ENCODE results near the gene FIS1.
"Not testable (repeated sequence)": the region's sequence is repeated elsewhere in the genome, so short reads cannot be mapped to it uniquely, and the experiment has no call there.

The FIS1 gene

DNA sequence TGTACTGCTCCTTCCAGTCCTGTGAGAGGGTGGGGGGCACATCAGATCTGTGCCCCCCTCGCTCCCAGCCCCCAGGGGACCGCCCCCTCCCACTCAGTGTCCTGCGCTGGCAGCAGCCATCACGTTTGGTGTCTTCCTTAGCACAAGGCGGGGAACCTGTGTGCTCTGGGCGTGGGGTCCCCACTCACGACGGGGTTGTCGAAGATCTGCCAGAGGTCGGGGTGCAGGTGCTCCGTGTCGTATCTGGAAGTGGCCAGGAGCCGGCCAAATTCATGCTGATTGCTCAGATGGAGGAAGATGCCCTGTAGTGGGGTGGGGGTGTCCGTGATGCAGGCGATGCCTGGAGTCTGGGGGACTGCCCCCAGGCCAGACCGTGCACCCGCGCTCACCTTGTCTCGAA, 34.7 kb downstream of the FIS1 start:
- Mint-ChIP-seq H3K4me1 (ENCODE audit: low read depth) (no peaks in the 10 kb centered on the region), H3K9me3 (no peaks in the 10 kb centered on the region), H3K4me3 (no peak overlapping the region), H3K27me3 (ENCODE audit: low read depth) (no peaks in the 10 kb centered on the region), H3K36me3 (ENCODE audit: low read depth) (peaks cover 17% of the 10 kb centered on the region), H3K27ac (no peak overlapping the region)

DNA sequence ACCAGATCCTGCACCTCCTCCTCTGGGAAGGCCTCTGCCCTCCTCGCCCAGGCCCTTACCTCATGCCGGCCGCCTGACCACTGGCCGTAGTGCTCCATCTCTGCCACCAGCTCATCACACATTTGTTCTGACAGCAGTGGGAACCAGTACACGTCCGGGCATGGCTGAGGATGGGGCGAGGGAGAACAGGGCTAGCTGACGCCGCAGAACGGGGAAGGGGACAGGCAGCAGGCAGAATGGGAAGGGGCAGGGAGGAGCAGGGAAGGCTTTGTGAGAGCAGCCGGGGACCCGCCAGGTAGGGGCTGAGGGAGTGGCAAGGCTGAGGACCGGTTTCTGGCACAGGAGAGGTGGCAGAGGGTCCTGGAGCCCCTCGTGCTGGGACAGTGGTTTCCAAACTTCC, 36.1 kb downstream of the FIS1 start:
- no peak overlapping the region for H3K4me3 Mint-ChIP-seq
- H3K27me3 Mint-ChIP-seq (ENCODE audit: low read depth): peaks cover 6% of the 10 kb centered on the region
- peaks cover 13% of the 10 kb centered on the region for H3K36me3 Mint-ChIP-seq (ENCODE audit: low read depth)
- H3K9me3 Mint-ChIP-seq: no peaks in the 10 kb centered on the region
- peaks cover under 1% of the 10 kb centered on the region for H3K4me1 Mint-ChIP-seq (ENCODE audit: low read depth)
- H3K27ac Mint-ChIP-seq: no peak overlapping the region

DNA sequence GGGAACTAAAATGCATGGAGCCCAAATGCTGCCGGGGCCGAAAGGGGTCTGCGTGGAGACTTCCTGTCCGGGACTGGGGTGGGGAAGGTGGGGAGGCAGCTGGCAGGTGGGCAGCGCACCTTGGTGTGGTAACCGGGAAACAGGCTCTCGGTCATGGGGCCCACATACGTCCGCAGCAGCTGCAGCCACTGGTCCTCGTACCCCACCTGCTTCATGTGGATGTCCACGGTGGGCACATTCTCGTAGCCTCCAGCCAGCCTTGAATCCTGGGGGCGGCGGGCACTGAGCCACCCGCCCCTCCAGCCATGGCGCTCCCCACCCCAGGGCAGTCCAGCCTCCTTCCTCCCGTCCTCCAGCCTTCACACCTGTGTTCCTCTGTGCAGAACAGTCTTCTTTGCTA, 37.4 kb downstream of the FIS1 start:
- peaks cover 13% of the 10 kb centered on the region for H3K36me3 Mint-ChIP-seq (ENCODE audit: low read depth)
- peaks cover 18% of the 10 kb centered on the region for H3K27me3 Mint-ChIP-seq (ENCODE audit: low read depth)
- peaks cover 2% of the 10 kb centered on the region for H3K4me1 Mint-ChIP-seq (ENCODE audit: low read depth)
- H3K4me3 Mint-ChIP-seq: no peak overlapping the region
- H3K27ac Mint-ChIP-seq: no peak overlapping the region
- no peaks in the 10 kb centered on the region for H3K9me3 Mint-ChIP-seq

DNA sequence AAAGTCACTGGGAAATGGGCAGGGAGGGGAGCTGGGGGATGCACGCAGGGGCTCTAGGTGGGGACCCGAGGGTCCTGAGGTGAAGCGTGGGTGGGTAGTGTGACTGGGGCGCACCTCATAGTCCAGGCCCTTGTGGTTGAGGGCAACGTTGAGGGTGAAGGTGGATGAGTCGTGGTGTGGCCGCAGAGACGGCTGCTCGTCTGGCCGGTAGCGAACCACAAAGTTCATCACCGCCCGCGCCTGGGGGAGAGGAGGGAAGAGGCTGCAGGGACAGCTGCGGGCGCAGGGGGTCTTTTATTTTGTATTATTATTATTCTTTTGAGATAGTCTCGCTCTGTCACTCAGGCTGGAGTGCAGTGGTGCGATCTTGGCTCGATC, 38.2 kb downstream of the FIS1 start:
- Mint-ChIP-seq H3K4me1 (ENCODE audit: low read depth) (peaks cover 2% of the 10 kb centered on the region), H3K27me3 (ENCODE audit: low read depth) (peaks cover 21% of the 10 kb centered on the region), H3K4me3 (no peak overlapping the region), H3K9me3 (no peaks in the 10 kb centered on the region), H3K27ac (no peak overlapping the region), H3K36me3 (ENCODE audit: low read depth) (peaks cover 13% of the 10 kb centered on the region)

DNA sequence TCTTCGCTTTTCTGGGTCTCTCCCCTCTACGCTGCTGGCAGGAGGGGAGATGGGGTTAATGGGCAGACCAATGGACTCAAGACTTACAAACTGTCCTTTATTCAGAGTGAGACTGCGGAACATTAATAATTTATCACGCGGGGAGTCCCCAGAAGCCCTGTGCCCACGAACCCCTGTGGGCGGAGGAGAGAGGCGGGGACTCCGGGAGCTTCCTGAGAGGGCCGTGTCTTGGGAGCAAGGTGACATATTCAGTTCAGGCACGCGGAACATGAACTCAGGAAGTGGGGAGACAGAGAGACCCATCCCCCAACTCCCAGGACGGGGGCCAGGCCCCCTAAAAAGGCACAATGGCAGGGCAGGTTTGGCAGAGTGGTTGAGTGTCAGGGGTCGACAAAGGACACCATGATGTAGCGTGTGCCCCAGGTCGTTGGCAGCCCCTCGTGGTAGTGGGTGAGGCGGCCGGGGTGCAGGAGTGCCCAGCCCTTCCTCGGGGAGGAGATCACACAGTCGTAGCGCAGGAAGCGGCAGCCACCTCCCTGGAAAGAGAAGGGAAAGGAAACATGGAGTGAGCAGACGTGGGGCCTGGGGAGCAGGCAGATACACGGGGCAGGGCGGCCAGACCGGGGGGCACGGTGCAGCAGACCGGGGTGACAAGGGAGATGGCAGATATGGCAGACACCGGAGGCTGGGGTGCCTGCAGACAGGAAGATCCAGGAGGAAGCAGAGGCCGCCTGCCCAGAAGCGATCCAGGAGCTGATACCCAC, 38.8 kb downstream of the FIS1 start:
- Mint-ChIP-seq H3K9me3 (no peaks in the 10 kb centered on the region), H3K36me3 (ENCODE audit: low read depth) (peaks cover 13% of the 10 kb centered on the region), H3K4me3 (no peak overlapping the region), H3K27ac (no peak overlapping the region), H3K27me3 (ENCODE audit: low read depth) (peaks cover 27% of the 10 kb centered on the region), H3K4me1 (ENCODE audit: low read depth) (peaks cover 2% of the 10 kb centered on the region)

DNA sequence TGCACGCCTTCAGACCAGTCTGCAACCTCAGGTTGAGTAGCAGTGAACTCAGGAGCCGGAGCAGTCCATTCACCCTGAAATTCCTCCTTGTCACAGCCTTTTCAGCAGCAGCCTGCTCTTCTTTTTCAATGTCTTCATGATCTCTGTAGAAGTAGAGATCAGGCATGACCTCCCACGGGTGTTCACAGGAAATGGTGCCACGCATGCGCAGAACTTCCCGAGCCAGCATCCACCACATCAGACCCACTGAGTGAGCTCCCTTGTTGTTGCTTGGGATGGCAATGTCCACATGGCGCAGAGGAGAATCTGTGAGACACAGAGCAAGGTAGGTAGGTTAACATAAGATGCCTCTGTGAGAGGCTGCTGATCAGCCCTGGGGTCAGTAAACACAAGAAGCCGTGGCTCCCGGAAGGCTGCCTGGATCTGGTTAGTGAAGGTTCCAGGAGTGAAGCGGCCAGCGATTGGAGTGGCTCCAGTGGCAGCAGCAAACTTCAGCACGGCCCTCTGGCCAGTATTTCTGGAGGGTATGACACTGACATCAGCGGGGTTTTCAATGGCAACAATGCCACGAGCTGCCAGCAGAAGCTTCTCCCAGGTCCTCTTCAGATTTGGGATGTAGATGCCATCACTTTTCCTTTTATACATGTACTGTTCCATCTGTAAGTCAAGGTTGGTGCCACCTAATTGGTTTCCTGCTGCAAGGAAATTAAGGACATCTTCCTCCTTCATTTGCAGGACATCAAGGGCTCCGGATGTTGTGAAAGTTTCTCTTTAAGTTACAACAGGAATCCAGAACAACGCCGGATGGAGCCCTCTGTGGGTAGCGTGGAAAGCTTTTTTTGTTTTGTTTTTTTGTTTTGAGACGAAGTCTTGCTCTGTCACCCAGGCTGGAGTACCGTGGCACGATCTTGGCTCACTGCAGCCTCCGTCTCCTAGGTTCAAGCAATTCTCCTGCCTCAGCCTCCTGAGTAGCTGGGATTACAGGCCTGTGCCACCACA, 40.8 kb downstream of the FIS1 start:
- Mint-ChIP-seq H3K27me3 (ENCODE audit: low read depth) (peaks cover 39% of the 10 kb centered on the region), H3K27ac (peak overlapping the region; percentile 84), H3K36me3 (ENCODE audit: low read depth) (peaks cover 13% of the 10 kb centered on the region), H3K4me3 (peak overlapping the region; percentile 73)
- H3K9me3 Mint-ChIP-seq; H3K4me1 Mint-ChIP-seq (ENCODE audit: low read depth): not testable (repeated sequence)

DNA sequence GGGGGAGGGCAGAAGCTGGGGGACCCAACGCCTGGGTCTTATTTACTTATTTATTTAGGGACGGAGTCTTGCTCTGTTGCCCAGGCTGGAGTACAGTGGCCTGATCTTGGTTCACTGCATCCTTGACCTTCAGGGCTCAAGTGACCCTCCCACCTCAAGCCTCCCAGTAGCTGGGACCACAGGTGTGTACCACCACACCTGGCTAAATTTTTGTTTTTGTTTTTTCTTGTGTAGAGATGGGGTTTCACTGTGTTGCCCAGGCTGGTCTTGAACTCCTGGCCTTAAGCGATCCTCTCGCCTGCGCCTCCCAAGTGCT, 42.3 kb downstream of the FIS1 start:
- H3K27me3 Mint-ChIP-seq (ENCODE audit: low read depth): peaks cover 39% of the 10 kb centered on the region
- H3K4me1 Mint-ChIP-seq (ENCODE audit: low read depth): peaks cover 3% of the 10 kb centered on the region
- H3K36me3 Mint-ChIP-seq (ENCODE audit: low read depth): peaks cover 7% of the 10 kb centered on the region
- no peak overlapping the region for H3K27ac Mint-ChIP-seq
- H3K4me3 Mint-ChIP-seq: no peak overlapping the region
- H3K9me3 Mint-ChIP-seq: no peaks in the 10 kb centered on the region

DNA sequence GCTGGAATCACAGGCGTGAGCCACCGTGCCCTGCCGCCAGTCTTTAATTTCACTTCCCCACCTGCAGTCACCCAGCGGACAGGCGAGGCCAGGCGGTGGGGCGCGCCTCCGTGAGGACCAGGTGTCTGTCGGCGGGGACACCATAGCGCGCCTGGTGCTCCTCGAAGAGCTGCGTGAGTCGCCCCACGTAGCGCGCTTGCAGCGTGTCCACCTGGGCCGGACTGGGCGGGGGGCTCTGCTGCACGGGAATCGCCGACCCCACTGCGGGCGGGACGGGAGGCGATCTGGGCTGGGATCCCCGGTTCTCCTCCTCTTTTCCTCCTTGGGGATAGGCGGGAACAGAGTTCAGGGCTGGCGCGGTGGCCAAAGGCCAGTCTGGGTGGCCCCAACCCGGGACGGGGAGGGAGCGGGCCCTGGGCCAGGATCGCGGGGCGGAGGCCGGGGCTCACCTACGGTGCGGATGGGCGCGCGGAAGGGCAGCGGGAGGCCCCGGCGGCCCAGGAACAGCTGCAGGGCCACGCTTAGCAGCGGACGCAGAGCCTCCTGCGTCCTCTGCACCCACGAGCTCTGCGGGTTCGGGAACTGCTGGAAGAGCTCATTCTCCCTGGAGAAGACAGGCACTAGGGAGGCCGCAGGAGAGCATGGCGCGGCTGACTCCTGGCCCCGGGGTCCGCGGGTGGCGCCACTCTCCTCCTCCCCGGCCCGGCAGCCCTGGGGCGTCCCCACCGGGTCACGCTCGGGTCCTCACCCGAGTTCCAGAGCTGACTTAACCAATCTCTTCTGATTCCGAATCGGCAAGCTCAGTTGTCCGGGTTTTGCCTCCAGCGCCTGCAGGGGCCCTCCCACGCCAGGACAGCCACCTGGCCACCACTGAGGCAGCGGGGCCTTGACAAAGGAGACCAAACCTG, 42.9 kb downstream of the FIS1 start:
- H3K4me3 Mint-ChIP-seq: no peak overlapping the region
- H3K9me3 Mint-ChIP-seq: no peaks in the 10 kb centered on the region
- H3K36me3 Mint-ChIP-seq (ENCODE audit: low read depth): peaks cover 7% of the 10 kb centered on the region
- peaks cover 39% of the 10 kb centered on the region for H3K27me3 Mint-ChIP-seq (ENCODE audit: low read depth)
- H3K27ac Mint-ChIP-seq: no peak overlapping the region
- peaks cover 3% of the 10 kb centered on the region for H3K4me1 Mint-ChIP-seq (ENCODE audit: low read depth)

DNA sequence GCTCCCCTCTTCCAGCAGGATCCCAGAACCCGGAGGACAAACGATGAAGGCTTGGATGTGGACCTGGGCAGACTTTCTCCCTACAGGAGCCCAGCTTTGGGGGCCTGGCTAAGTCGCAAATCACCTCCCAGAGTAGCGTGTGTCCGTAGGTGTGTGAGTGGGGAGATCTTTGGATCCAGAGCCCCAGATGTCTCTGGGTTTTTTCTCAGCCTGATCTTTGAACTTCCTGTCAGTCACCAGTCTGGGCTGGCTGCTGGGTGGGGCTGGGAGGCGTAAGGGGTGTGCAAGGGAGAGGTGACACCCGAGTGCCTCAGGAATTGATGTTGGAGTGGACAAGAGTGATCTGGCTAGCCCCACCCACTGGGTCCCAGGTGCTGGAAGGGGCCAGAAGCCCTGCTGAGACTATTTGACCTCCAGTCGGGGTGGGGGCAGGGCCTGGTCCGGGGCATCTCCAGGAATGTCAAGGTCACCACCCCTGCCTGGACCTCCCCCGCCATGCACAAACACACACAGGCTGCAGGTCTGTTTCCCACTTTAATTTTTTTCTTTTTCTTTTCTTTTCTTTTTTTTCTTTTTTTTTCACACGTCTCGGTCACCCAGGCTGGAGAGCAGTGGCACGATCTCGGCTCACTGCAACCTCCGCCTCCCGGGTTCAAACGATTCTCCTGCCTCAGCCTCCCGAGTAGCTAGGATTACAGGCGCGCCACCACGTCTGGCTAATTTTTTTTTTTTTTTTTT, 43.9 kb downstream of the FIS1 start, which contains the start of gene MOGAT3:
Gene MOGAT3, minus strand, starts transcription at position 175 of the 738 bp plus-strand sequence. CDS start 182 bp downstream, outside the sequence.
- peaks cover 3% of the 10 kb centered on the region for H3K4me1 Mint-ChIP-seq (ENCODE audit: low read depth)
- H3K36me3 Mint-ChIP-seq (ENCODE audit: low read depth): peaks cover 4% of the 10 kb centered on the region
- H3K27ac Mint-ChIP-seq: no peak within 1 kb of the TSS
- H3K9me3 Mint-ChIP-seq: no peaks in the 10 kb centered on the region
- no peak within 1 kb of the TSS for H3K4me3 Mint-ChIP-seq
- peaks cover 39% of the 10 kb centered on the region for H3K27me3 Mint-ChIP-seq (ENCODE audit: low read depth)

DNA sequence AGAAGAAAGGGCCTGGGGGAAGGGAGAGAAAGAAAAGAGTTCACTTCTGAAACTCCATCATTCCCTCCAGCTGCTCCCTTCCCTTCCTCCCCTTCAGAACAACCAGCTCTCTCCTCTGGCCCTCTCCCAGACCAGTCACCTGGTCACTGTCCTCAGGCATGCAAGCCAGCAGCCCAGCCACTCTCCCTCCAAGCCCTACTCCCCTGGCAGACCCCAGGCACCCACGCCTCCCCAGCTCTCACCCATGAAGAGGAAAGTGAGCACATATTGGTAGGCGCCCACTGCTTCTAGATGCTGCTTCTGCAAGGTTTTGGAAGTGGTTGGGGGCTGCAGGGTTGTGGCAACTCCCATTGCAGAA, 44.4 kb downstream of the FIS1 start:
- Mint-ChIP-seq H3K4me3 (no peak overlapping the region), H3K36me3 (ENCODE audit: low read depth) (no peaks in the 10 kb centered on the region), H3K27ac (no peak overlapping the region), H3K9me3 (no peaks in the 10 kb centered on the region), H3K4me1 (ENCODE audit: low read depth) (peaks cover 3% of the 10 kb centered on the region), H3K27me3 (ENCODE audit: low read depth) (peaks cover 39% of the 10 kb centered on the region)

DNA sequence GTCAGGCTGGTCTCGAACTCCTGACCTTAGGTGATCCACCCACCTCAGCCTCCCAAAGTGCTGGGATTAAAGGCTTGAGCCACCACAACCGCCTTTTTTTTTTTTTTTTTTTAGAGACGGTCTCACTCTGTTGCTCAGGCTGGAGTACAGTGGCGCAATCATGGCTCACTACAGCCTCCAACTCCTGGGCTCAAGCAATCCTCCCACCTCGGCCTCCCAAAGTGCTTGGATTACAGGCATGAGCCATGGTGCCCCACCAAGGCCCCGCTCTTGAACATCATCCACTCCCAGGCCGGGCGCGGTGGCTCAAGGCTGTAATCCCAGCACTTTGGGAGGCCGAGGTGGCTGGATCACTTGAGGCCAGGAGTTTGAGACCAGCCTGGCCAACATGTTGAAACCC, 45.4 kb downstream of the FIS1 start:
- not testable (repeated sequence) for H3K4me1 Mint-ChIP-seq (ENCODE audit: low read depth); H3K9me3 Mint-ChIP-seq; H3K36me3 Mint-ChIP-seq (ENCODE audit: low read depth); H3K4me3 Mint-ChIP-seq; H3K27ac Mint-ChIP-seq
- H3K27me3 Mint-ChIP-seq (ENCODE audit: low read depth): peaks cover 44% of the 10 kb centered on the region

DNA sequence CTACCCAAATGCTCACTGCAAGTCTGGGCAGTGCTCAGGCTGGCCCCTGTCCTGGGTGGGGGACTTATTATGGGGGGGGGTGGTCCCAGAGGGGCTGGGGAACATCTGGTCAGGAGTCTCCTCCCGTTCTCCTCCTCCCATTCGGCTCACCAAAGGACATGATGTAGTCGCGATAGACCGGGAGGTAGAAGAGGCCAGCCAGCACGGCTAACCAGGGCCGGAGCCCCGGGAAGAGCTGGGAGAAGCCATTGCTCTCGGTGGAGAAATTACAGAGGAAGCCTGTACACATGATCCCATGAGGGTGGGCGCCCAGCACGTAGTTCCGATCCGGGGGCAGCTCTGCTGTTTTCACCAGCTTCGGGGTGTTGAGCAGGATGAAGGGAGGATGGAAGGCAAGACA, 46.4 kb downstream of the FIS1 start:
- no peaks in the 10 kb centered on the region for H3K9me3 Mint-ChIP-seq

DNA sequence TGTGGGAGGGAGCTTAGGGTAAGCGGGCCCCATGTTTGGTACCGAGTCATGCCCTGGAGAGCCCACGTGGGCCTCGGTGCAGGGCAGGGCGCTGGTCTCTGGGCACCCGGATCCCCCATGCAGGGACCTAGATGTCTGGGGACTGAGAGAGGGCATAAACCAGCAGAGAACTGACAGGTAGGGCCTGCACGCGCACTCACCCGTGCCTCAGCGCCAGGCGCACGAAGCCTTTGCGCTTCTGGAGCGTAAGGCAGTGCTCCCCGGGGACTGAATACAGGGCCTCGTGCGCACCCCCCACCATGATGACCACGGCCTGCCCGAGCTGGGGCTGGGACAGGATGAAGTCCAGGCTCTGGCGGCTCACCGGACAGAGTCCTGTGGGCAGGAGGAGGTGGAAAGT, 46.9 kb downstream of the FIS1 start:
- Mint-ChIP-seq H3K4me3 (no peak overlapping the region), H3K27ac (no peak overlapping the region), H3K4me1 (ENCODE audit: low read depth) (peaks cover 1% of the 10 kb centered on the region), H3K9me3 (no peaks in the 10 kb centered on the region), H3K27me3 (ENCODE audit: low read depth) (peaks cover 31% of the 10 kb centered on the region), H3K36me3 (ENCODE audit: low read depth) (no peaks in the 10 kb centered on the region)

More for the DNA sequence above, 46.4 kb downstream of the FIS1 start:
- Mint-ChIP-seq H3K27ac (no peak overlapping the region), H3K4me3 (no peak overlapping the region), H3K36me3 (ENCODE audit: low read depth) (no peaks in the 10 kb centered on the region), H3K4me1 (ENCODE audit: low read depth) (peaks cover 1% of the 10 kb centered on the region), H3K27me3 (ENCODE audit: low read depth) (peaks cover 35% of the 10 kb centered on the region)

DNA sequence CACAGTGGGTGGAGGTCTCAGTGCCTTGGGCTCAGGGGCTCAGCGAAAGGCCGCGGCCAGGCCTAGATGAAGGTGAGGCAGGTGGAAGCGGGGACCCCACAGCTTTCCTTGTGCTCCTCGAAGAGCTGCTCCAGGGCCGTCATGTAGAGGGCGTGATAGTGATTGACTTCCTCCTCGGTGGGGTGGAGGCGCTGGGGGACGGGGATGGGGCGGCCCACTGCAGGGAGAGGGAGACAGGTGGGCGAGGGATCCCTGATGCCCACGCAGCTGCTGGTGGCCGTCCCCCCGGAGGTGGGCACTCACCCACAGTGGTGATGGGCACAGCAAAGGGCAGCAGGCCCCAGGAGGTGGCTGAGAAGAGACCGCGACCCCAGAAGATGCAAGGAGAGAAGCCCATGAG, 49.0 kb downstream of the FIS1 start:
- peaks cover 2% of the 10 kb centered on the region for H3K4me1 Mint-ChIP-seq (ENCODE audit: low read depth)
- H3K27ac Mint-ChIP-seq: no peak overlapping the region
- no peaks in the 10 kb centered on the region for H3K9me3 Mint-ChIP-seq
- H3K27me3 Mint-ChIP-seq (ENCODE audit: low read depth): peaks cover 18% of the 10 kb centered on the region
- H3K36me3 Mint-ChIP-seq (ENCODE audit: low read depth): no peaks in the 10 kb centered on the region
- no peak overlapping the region for H3K4me3 Mint-ChIP-seq

Data from T-helper 1 cell treated with Interleukin-12 subunit alpha and Interleukin-12 subunit beta and Interleukin-4 antibody, amounts not matched to agents 30 μg/mL and 1 μg/mL, for 36 hours (primary cell).